GM18861 (cell line): ENCODE data around the gene RGS3.

Experiments
- ATAC-seq: cut with Tn5 transposase; IDR thresholded peaks from one replicate; pipeline ENCODE4 v1.9.1; 2021; ENCODE audit not compliant: unreplicated experiment

Gene RGS3

GRCh38 chr9:113569472-113570060 lies 106.0 kb downstream of the RGS3 start:
- no peak for ATAC-seq

GRCh38 chr9:113570106-113570505 lies 106.6 kb downstream of the RGS3 start:
- no peak for ATAC-seq

GRCh38 chr9:113570749-113571711 lies 107.5 kb downstream of the RGS3 start:
- ATAC-seq = no peak

GRCh38 chr9:113572076-113572861 lies 108.7 kb downstream of the RGS3 start:
- no peak for ATAC-seq

GRCh38 chr9:113573046-113573958 lies 109.8 kb downstream of the RGS3 start:
- ATAC-seq = no peak

- ATAC-seq = no peak
Measured at GRCh38 chr9:113573959-113574352, 110.4 kb downstream of the RGS3 start.

GRCh38 chr9:113574441-113575262 lies 111.1 kb downstream of the RGS3 start:
- no peak for ATAC-seq

GRCh38 chr9:113577525-113578261 lies 114.2 kb downstream of the RGS3 start:
- no peak for ATAC-seq

GRCh38 chr9:113578279-113578865 lies 114.8 kb downstream of the RGS3 start:
- ATAC-seq = no peak

- peak; percentile 43 for ATAC-seq
Measured at GRCh38 chr9:113578882-113579282, 115.4 kb downstream of the RGS3 start.

- peak; percentile 15 for ATAC-seq
Measured at GRCh38 chr9:113579283-113580040, 115.9 kb downstream of the RGS3 start.

- no peak for ATAC-seq
Measured at GRCh38 chr9:113580041-113580953, 116.8 kb downstream of the RGS3 start.

GRCh38 chr9:113580954-113581311 lies 117.4 kb downstream of the RGS3 start:
- ATAC-seq = no peak

- peak; percentile 77 for ATAC-seq
Measured at GRCh38 chr9:113581865-113582697, 118.6 kb downstream of the RGS3 start.

- ATAC-seq = no peak
Measured at GRCh38 chr9:113582698-113583200, 119.2 kb downstream of the RGS3 start.
